ENCODE measurements around the gene OLIG2.

The OLIG2 gene

GRCh38 chr21:33026878-33027400, 1.2 kb downstream of the OLIG2 start:
- in situ Hi-C loops (cut with HindIII; ENCODE audit: low sequenced_read_pairs): no loop called here
- no peak for TF ChIP-seq CTCF (IDR thresholded peaks at IDR 0.05; ENCODE audit: low read depth, low read length)
- DNase-seq (ENCODE audit: low read depth, low spot score): no peak
- no peak overlapping the region for H3K4me3 ChIP-seq (ENCODE audit: low read depth, low read length)

GRCh38 chr21:33027401-33028286, 1.9 kb downstream of the OLIG2 start:
- no peak for TF ChIP-seq CTCF (IDR thresholded peaks at IDR 0.05; ENCODE audit: low read depth, low read length)
- in situ Hi-C loops (cut with HindIII; ENCODE audit: low sequenced_read_pairs): no loop called here
- DNase-seq (ENCODE audit: low read depth, low spot score): no peak
- no peak overlapping the region for H3K4me3 ChIP-seq (ENCODE audit: low read depth, low read length)

- TF ChIP-seq CTCF (IDR thresholded peaks at IDR 0.05; ENCODE audit: low read depth, low read length): no peak
- no peak for DNase-seq (ENCODE audit: low read depth, low spot score)
- no peak overlapping the region for H3K4me3 ChIP-seq (ENCODE audit: low read depth, low read length)
- in situ Hi-C loops (cut with HindIII; ENCODE audit: low sequenced_read_pairs): no loop called here
Measured at GRCh38 chr21:33028287-33028670, 2.5 kb downstream of the OLIG2 start.

- DNase-seq (ENCODE audit: low read depth, low spot score): no peak
- no peak overlapping the region for H3K4me3 ChIP-seq (ENCODE audit: low read depth, low read length)
- TF ChIP-seq CTCF (IDR thresholded peaks at IDR 0.05; ENCODE audit: low read depth, low read length): no peak
- in situ Hi-C loops (cut with HindIII; ENCODE audit: low sequenced_read_pairs): no loop called here
Measured at GRCh38 chr21:33028773-33029384, 3.1 kb downstream of the OLIG2 start.

GRCh38 chr21:33029385-33029921, 3.7 kb downstream of the OLIG2 start:
- in situ Hi-C loops (cut with HindIII; ENCODE audit: low sequenced_read_pairs): no loop called here
- TF ChIP-seq CTCF (IDR thresholded peaks at IDR 0.05; ENCODE audit: low read depth, low read length): no peak
- no peak overlapping the region for H3K4me3 ChIP-seq (ENCODE audit: low read depth, low read length)
- DNase-seq (ENCODE audit: low read depth, low spot score): no peak

- no peak for TF ChIP-seq CTCF (IDR thresholded peaks at IDR 0.05; ENCODE audit: low read depth, low read length)
- in situ Hi-C loops (cut with HindIII; ENCODE audit: low sequenced_read_pairs): no loop called here
- DNase-seq (ENCODE audit: low read depth, low spot score): no peak
- no peak overlapping the region for H3K4me3 ChIP-seq (ENCODE audit: low read depth, low read length)
Measured at GRCh38 chr21:33029975-33030461, 4.3 kb downstream of the OLIG2 start.
